GM21447 (cell line): Measurements from ENCODE around the gene LHFPL3.
"Not testable (repeated sequence)": the region's sequence is repeated elsewhere in the genome, so short reads cannot be mapped to it uniquely, and the experiment has no call there.

Experiments
- ATAC-seq: cut with Tn5 transposase; IDR thresholded peaks from one replicate; pipeline ENCODE4 v1.9.1; 2021; ENCODE audit not compliant: unreplicated experiment

LHFPL3 gene

DNA sequence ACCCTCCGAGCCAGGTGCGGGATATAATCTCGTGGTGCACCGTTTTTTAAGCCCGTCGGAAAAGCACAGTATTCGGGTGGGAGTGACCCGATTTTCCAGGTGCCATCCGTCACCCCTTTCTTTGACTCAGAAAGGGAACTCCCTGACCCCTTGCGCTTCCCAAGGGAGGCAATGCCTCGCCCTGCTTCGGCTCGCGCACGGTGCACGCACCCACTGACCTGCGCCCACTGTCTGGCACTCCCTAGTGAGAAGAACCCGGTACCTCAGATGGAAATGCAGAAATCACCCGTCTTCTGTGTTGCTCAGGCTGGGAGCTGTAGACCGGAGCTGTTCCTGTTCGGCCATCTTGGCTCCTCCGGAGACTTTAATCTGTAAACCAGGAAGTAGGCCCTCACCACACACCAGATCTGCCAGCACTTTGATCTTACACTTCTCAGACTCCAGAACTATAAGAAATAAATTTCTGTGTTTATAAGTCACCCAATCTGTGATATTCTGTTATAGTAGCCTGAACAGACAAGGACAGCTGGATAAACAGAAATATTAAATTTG, 235.0 kb downstream of the LHFPL3 start:
- ATAC-seq, result not testable (repeated sequence)

GRCh38 chr7:104569751-104570150, 241.3 kb downstream of the LHFPL3 start:
- ATAC-seq, result no peak

GRCh38 chr7:104572554-104572953, 244.2 kb downstream of the LHFPL3 start:
- no peak for ATAC-seq

- ATAC-seq, result no peak
These were observed 256.2 kb downstream of the LHFPL3 start for GRCh38 chr7:104584620-104585019.

DNA sequence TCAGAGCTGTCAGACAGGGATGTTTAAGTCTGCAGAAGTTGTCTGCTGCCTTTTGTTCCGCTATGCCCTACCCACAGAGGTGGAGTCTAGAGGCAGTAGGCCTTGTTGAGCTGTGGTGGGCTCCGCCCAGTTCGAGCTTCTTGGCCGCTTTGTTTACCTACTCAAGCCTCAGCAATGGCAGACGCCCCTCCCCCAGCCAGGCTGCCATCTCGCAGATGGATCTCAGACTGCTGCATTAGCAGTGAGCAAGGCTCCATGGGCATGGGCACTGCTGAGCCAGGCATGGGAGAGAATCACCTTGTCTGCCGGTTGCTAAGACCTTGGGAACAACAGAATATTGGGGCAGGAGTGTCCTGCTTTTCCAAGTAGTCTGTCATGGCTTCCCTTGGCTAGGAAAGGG, 267.2 kb downstream of the LHFPL3 start:
- ATAC-seq, result not testable (repeated sequence)

DNA sequence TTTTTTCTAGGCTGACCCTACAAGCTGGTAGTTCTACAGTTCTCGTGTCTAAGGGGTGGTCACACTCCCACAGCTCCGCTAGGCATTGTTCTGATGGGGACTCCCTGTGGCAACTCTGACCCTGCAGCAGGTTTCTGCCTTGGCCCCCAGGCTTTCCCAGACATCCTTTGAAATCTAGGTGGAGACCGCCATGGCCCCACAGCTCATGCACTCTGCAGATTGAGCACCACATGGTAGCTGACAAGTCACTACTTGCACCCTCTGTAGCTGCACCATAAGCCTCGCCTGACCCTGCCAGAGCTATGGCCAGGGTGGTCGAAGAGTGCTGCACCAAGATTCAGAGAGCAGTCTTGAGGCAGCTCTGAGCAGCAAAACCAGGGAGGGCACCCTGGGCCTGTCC, 275.6 kb downstream of the LHFPL3 start:
- ATAC-seq, result no peak

DNA sequence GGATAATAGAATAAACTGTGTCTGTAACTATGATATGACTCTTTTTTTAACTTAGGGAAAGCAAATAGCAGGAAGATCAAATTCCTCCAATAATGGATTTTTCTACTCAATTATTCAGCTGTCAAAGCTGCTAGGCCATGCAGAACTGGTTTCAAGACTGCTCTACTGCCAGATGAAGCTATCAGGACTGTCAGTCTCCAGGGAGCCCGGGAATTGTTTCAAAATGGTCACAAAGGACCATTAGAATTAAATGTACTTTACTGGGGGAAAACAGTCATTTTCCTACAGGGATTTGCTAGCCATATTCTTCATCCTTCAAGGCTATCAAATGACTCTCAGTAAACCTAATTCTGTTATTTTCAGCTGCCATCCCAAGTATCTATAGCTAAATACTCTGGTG, 276.3 kb downstream of the LHFPL3 start:
- no peak for ATAC-seq

- ATAC-seq, result no peak
These were observed 292.9 kb downstream of the LHFPL3 start for GRCh38 chr7:104621321-104621720.

- no peak for ATAC-seq
These were observed 297.6 kb downstream of the LHFPL3 start for GRCh38 chr7:104625956-104626355.

DNA sequence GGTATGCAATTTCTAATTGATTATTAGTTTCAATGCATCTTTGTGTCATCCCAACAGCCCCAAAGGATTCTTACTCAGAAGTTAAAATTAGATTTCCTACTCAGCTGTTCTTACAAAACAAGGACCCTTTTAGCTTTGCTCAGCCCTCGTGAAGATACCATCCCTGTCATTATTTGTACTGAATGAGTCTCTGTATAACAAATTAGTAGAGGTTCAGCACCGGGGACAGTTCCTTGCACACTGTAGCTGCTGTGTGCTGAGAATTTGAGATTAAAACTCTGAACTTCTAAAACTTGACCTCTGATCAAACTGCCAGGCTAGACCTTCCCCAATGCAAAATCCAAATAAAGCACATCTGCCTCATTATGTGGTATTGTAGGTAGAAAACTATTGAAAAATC, 299.1 kb downstream of the LHFPL3 start:
- ATAC-seq, result no peak

- ATAC-seq, result no peak
These were observed 299.6 kb downstream of the LHFPL3 start for GRCh38 chr7:104628017-104628416.

DNA sequence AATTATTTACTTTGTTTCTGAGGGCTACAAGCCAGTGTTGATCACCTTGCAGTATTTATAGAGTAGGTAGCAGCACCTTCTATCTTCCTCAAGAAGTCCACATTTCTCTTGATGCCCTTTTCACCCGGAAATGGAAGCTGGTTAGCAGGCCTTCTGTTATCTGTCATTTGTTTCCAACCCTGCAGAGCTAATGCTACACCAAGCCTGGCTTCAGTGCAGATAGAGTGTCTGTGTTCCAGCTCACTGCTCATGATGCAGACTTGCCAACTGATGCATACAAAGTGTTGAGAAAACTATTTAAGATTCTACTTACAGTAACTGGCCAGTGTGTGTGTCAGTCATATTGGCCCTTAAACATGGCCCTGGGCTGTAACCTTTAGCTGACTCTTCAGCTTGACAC, 301.0 kb downstream of the LHFPL3 start:
- ATAC-seq, result no peak

DNA sequence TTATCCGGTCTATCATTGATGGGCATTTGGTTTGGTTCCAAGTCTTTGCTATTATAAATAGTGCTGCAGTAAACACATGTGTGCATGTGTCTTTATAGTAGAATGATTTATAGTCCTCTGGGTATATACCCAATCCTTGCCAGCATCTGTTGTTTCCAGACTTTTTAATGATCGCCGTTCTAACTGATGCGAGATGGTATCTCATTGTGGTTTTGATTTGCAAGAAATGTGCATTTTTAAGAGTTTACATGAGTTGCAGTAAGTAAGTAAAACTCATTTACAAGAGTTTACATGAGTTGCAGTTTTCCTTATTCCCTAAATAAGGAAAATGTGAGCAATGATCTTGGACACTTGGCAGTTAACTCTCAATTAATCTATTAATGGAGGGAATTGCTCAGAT, 312.1 kb downstream of the LHFPL3 start:
- no peak for ATAC-seq

- no peak for ATAC-seq
These were observed 314.2 kb downstream of the LHFPL3 start for GRCh38 chr7:104642560-104642959.

- no peak for ATAC-seq
These were observed 315.3 kb downstream of the LHFPL3 start for GRCh38 chr7:104643587-104644217.

DNA sequence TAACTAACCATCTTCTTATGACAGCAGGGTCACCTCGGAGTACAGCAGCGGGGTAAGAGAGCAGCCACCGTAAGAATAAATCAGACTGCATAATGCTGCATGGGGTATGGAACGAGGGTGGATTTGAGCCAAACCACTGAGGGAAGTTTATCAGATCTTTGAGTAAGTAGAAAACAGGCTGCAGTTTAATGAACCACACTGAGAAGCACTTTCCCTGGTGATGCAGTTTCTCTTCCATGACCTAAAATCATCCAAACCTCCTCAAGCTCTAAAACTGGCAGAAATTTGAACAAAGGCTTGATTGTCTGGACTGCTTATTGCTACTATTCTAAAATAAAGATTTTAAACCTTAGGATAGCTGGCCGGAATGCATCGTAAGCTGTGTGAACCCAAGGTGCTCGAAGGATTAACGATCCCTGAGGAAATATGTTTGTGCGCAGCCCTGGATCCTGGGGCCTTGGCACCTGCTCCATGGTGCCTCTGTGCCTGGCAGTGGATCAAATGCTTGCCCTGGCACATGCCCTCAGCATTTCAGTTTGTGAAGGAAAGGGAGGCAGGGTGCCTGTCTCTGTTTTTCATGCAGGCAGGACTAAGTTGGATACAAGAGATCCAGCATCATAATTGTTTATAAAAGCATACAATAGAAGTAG, 322.7 kb downstream of the LHFPL3 start:
- no peak for ATAC-seq

DNA sequence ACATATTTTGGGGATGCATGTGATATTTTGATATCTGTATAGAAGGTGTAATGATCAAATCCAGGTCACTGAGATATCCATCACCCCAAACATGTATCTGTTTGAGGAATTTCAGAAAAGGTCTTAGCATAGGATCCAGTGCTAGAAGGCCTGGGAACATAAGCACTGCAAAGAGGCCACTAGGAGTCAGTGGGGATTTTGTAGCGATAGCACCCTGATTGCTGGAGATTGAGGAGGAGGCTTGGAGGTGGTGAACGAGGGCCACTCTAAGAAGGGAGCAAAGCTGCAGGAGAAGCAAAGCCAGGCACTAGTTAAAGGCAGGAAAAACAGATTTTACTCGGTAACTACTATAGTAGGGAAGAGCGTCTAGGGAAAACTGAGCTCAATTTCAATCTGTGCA, 324.0 kb downstream of the LHFPL3 start:
- no peak for ATAC-seq

GRCh38 chr7:104652865-104653264, 324.5 kb downstream of the LHFPL3 start:
- no peak for ATAC-seq

GRCh38 chr7:104653825-104654401, 325.5 kb downstream of the LHFPL3 start:
- no peak for ATAC-seq

- ATAC-seq, result no peak
These were observed 327.2 kb downstream of the LHFPL3 start for GRCh38 chr7:104655592-104655991.

DNA sequence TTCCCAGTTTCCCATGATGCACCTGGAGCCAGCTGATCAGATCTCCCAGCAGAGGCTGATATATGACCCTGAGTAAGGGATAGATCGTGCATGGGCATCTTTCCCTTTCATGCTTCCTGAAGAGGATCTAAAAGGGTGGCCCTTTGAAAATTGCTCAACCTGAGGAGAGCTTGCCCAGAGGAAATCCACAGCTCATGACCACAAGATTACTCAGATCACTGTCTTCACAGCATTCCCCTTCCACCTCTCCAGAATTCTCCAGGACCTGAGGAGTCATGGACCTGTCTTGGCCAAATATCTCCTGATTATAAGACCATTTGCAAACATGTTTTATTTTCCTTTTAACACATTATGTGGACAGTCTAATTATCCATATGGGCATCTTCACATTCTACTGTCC, 328.1 kb downstream of the LHFPL3 start:
- no peak for ATAC-seq

- no peak for ATAC-seq
These were observed 328.7 kb downstream of the LHFPL3 start for GRCh38 chr7:104657134-104657533.
